ENCODE results near the gene STRAP. TPM values are rescaled to one million over a fixed set of nuclear protein-coding genes. Genes with fewer than 3 reads are reported as not detected.

The STRAP gene
- total and polyA plus RNA-seq, 8 donors = 20.9 to 197 (median 83.2) TPM

DNA sequence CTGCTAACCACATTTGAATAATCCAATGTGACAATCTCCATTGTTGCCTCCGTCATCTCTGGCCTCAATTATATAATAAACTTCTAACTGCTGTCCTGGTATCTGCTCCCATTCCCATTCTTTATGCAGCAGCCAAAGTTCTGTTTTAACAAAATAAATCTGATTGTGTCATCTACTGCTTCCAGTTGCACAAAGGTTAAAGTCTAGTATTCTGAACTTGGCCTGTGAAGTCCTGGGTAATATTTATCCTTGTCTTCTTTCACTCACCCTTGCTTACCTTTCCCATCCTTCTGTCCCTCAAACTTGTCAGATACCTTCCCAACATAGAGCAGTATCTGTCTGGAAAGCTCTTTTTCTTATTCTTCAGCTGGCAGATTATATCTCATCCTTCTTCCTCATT, 19.3 kb upstream of the STRAP start:
- intact Hi-C loops (cut with DNase I; ENCODE audit: low total_unique reads) = no loop called here
- H3K4me1 ChIP-seq = no peaks in the 10 kb centered on the region
- peaks cover 0 to 7% (median 0%) of the 10 kb centered on the region in 3 donors for H3K27me3 ChIP-seq
- TF ChIP-seq POLR2A (IDR thresholded peaks at IDR 0.05) (no peak), POLR2AphosphoS5 (IDR thresholded peaks at IDR 0.05) (no peak), EP300 (IDR thresholded peaks at IDR 0.05) (no peak)
- TF ChIP-seq, protein P1, sequence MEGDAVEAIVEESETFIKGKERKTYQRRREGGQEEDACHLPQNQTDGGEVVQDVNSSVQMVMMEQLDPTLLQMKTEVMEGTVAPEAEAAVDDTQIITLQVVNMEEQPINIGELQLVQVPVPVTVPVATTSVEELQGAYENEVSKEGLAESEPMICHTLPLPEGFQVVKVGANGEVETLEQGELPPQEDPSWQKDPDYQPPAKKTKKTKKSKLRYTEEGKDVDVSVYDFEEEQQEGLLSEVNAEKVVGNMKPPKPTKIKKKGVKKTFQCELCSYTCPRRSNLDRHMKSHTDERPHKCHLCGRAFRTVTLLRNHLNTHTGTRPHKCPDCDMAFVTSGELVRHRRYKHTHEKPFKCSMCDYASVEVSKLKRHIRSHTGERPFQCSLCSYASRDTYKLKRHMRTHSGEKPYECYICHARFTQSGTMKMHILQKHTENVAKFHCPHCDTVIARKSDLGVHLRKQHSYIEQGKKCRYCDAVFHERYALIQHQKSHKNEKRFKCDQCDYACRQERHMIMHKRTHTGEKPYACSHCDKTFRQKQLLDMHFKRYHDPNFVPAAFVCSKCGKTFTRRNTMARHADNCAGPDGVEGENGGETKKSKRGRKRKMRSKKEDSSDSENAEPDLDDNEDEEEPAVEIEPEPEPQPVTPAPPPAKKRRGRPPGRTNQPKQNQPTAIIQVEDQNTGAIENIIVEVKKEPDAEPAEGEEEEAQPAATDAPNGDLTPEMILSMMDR (IDR thresholded peaks at IDR 0.05) = no peak
- no peak for DNase-seq
- no peaks in the 10 kb centered on the region for H3K36me3 ChIP-seq
- WGBS, 5 donors = 70 to 94% (median 90%) methylated on average over 1 of the region's 1 CpG
- no peak overlapping the region for H3K27ac ChIP-seq
- H3K4me3 ChIP-seq = no peak overlapping the region
- H3K9me3 ChIP-seq = no peaks in the 10 kb centered on the region

DNA sequence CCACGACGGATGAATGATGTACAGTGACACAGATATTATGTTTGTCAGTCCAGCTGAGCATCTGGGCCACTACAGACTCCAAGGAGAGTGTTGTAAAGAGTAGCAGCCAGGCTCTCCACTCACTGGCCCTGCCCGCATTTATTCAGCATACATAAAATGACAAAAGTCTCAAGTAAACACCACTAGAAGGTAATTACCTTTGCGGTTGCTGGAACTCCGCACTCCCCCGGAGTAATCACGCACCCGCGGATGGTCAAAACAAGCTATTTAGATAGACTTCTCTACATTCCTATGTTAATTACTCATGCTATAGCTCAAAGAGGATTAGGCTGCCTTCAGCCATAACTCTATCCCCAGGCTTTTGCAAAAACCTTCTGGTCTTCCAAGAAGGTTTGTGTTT, 18.8 kb upstream of the STRAP start:
- Histone ChIP-seq H3K27ac (no peak overlapping the region), H3K27me3 (peaks cover 0 to 7% (median 0%) of the 10 kb centered on the region in 3 donors), H3K36me3 (no peaks in the 10 kb centered on the region), H3K4me3 (no peak overlapping the region), H3K4me1 (no peaks in the 10 kb centered on the region), H3K9me3 (no peaks in the 10 kb centered on the region)
- WGBS, 5 donors = 72 to 78% (median 75%) methylated on average over 9 of the region's 9 CpGs
- DNase-seq = no peak
- TF ChIP-seq EP300 (IDR thresholded peaks at IDR 0.05) = no peak
- TF ChIP-seq, protein P1 (IDR thresholded peaks at IDR 0.05) = no peak
- TF ChIP-seq POLR2AphosphoS5 (IDR thresholded peaks at IDR 0.05) = no peak
- TF ChIP-seq POLR2A (IDR thresholded peaks at IDR 0.05) = no peak
- intact Hi-C loops (cut with DNase I; ENCODE audit: low total_unique reads) = no loop called here

DNA sequence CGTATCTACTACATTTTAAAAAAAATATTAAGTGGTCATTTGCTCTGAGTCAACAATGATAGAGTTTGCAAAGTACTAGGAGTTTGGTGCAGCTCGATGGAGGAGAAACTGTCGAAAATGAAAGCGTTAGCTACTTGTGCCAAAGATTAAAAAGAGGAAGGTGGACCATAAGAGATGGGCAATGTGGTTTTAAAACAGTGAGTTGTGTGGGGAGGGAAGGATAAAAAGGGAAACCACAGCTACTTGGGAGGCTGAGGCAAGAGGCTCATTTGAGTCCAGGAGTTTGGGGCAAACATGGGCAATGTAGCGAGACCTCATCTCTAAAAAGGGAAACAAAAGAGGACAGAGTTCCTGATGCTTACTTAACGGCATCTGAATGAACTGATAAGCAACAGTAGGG, 18.2 kb upstream of the STRAP start:
- no peaks in the 10 kb centered on the region for H3K9me3 ChIP-seq
- H3K4me3 ChIP-seq = no peak overlapping the region
- no peaks in the 10 kb centered on the region for H3K4me1 ChIP-seq
- 67 to 77% (median 71%) methylated on average over 6 of the region's 6 CpGs for WGBS, 5 donors
- TF ChIP-seq POLR2AphosphoS5 (IDR thresholded peaks at IDR 0.05) (no peak), POLR2A (IDR thresholded peaks at IDR 0.05) (no peak), EP300 (IDR thresholded peaks at IDR 0.05) (no peak)
- TF ChIP-seq, protein P1 (IDR thresholded peaks at IDR 0.05) = no peak
- H3K36me3 ChIP-seq = no peaks in the 10 kb centered on the region
- peaks cover 0 to 6% (median 0%) of the 10 kb centered on the region in 3 donors for H3K27me3 ChIP-seq
- intact Hi-C loops (cut with DNase I; ENCODE audit: low total_unique reads) = no loop called here
- no peak overlapping the region for H3K27ac ChIP-seq
- DNase-seq = no peak

DNA sequence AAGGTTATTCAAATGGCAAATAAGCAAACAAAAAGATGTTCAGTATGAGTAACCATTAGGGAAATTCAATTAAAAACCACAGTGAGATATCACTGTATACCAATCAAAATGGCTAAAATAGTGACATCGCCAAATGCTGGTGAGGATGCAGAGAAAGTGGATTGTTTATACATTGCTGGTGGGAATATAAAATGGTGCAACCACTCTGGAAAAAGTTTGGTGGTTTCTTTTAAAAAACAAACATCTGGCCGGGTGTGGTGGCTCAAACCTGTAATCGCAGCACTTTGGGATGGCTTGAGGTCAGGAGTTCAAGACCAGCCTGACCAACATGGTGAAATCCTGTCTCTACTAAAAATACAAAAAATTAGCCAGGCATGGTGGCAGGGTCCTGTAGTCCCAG, 14.0 kb upstream of the STRAP start:
- intact Hi-C loops (cut with DNase I; ENCODE audit: low total_unique reads) = no loop called here
- H3K4me3 ChIP-seq = no peak overlapping the region
- H3K27me3 ChIP-seq = no peaks in the 10 kb centered on the region
- DNase-seq = no peak
- H3K4me1 ChIP-seq = no peaks in the 10 kb centered on the region
- 79 to 89% (median 87%) methylated on average over 3 of the region's 3 CpGs for WGBS, 5 donors
- no peaks in the 10 kb centered on the region for H3K9me3 ChIP-seq
- TF ChIP-seq POLR2AphosphoS5 (IDR thresholded peaks at IDR 0.05) = no peak
- TF ChIP-seq EP300 (IDR thresholded peaks at IDR 0.05) = no peak
- TF ChIP-seq POLR2A (IDR thresholded peaks at IDR 0.05) = no peak
- TF ChIP-seq, protein P1 (IDR thresholded peaks at IDR 0.05) = no peak
- H3K36me3 ChIP-seq = no peaks in the 10 kb centered on the region
- H3K27ac ChIP-seq = no peak overlapping the region
